NT2/D1 (cell line): Measurements from ENCODE around the gene PRMT1.

ENCODE experiments used
- SUZ12 ChIP-seq: IDR thresholded peaks from 2 replicates; pipeline ENCODE4 v1.6.1; 2011; ENCODE audit not compliant: insufficient read length, insufficient read depth; ENCODE audit errors: extremely low read depth
- YY1 ChIP-seq: IDR thresholded peaks from 2 replicates; pipeline ENCODE4 v1.6.1; 2011; ENCODE audit not compliant: insufficient read length, insufficient read depth
- ZNF274 ChIP-seq: IDR thresholded peaks from 2 replicates; pipeline ENCODE4 v1.6.1; 2011; ENCODE audit warnings: mild to moderate bottlenecking, low read depth, low read length

DNA sequence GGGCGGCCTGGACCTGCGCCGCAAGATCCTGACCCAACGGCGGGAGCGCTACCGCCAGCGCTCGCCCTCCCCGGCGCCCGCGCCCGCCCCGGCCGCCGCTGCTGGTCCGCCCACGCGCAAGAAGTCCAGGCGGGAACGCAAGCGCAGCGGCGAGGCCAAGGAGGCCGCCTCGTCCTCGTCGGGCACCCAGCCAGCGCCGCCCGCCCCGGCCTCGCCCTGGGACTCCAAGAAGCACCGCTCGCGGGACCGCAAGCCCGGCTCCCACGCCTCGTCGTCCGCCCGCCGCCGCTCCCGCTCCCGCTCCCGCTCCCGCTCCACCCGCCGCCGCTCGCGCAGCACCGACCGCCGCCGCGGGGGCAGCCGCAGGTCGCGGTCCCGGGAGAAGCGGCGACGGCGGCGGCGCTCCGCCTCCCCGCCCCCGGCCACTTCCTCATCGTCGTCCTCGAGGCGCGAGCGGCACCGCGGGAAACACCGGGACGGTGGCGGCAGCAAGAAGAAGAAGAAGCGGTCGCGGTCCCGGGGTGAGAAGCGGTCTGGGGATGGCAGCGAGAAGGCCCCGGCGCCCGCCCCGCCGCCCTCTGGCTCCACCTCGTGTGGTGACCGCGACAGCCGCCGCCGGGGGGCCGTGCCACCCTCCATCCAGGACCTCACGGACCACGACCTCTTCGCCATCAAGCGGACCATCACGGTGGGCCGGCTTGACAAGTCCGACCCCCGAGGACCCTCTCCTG is 25.1 kb upstream of the PRMT1 start:
- no peak for TF ChIP-seq SUZ12
- no peak for TF ChIP-seq ZNF274
- no peak for TF ChIP-seq YY1
